HuH-7 (cell line): ENCODE results near the gene GPC6.

Experiments
- DNase-seq: peaks from one replicate; pipeline ENCODE4 v3.0.0; 2011; ENCODE audit warnings: low spot score

GPC6 gene

GRCh38 chr13:93603043-93603442, 376.4 kb downstream of the GPC6 start:
- no peak for DNase-seq

GRCh38 chr13:93614776-93615175, 388.2 kb downstream of the GPC6 start:
- no peak for DNase-seq

- no peak for DNase-seq
Observed at GRCh38 chr13:93620181-93620765, 393.7 kb downstream of the GPC6 start.

GRCh38 chr13:93621051-93621450, 394.4 kb downstream of the GPC6 start:
- DNase-seq: no peak

- no peak for DNase-seq
Observed at GRCh38 chr13:93621966-93622365, 395.4 kb downstream of the GPC6 start.

GRCh38 chr13:93624311-93624777, 397.7 kb downstream of the GPC6 start:
- no peak for DNase-seq

- DNase-seq: no peak
Observed at GRCh38 chr13:93625536-93625935, 398.9 kb downstream of the GPC6 start.

GRCh38 chr13:93628136-93628797, 401.7 kb downstream of the GPC6 start:
- no peak for DNase-seq

- DNase-seq: no peak
Observed at GRCh38 chr13:93635616-93636032, 409.0 kb downstream of the GPC6 start.

- DNase-seq: no peak
Observed at GRCh38 chr13:93637852-93638251, 411.2 kb downstream of the GPC6 start.

- no peak for DNase-seq
Observed at GRCh38 chr13:93640452-93640851, 413.8 kb downstream of the GPC6 start.

- no peak for DNase-seq
Observed at GRCh38 chr13:93646245-93646644, 419.6 kb downstream of the GPC6 start.

GRCh38 chr13:93649496-93649895, 422.9 kb downstream of the GPC6 start:
- DNase-seq: no peak

GRCh38 chr13:93653776-93654175, 427.2 kb downstream of the GPC6 start:
- no peak for DNase-seq

- no peak for DNase-seq
Observed at GRCh38 chr13:93655154-93655553, 428.5 kb downstream of the GPC6 start.

GRCh38 chr13:93660391-93661063, 433.9 kb downstream of the GPC6 start:
- no peak for DNase-seq

- no peak for DNase-seq
Observed at GRCh38 chr13:93670866-93671265, 444.3 kb downstream of the GPC6 start.

GRCh38 chr13:93672996-93673395, 446.4 kb downstream of the GPC6 start:
- DNase-seq: no peak

GRCh38 chr13:93673885-93674284, 447.3 kb downstream of the GPC6 start:
- no peak for DNase-seq

- no peak for DNase-seq
Observed at GRCh38 chr13:93674337-93674755, 447.7 kb downstream of the GPC6 start.

GRCh38 chr13:93680329-93680728, 453.7 kb downstream of the GPC6 start:
- DNase-seq: no peak

- DNase-seq: no peak
Observed at GRCh38 chr13:93685900-93686299, 459.3 kb downstream of the GPC6 start.

- DNase-seq: no peak
Observed at GRCh38 chr13:93686399-93686798, 459.8 kb downstream of the GPC6 start.
